ENCODE results near the gene TMEM247. TPM values are rescaled to one million over a fixed set of nuclear protein-coding genes. Genes with fewer than 3 reads are reported as not detected.

Gene TMEM247
- total and polyA plus RNA-seq, 4 donors, result not detected

DNA sequence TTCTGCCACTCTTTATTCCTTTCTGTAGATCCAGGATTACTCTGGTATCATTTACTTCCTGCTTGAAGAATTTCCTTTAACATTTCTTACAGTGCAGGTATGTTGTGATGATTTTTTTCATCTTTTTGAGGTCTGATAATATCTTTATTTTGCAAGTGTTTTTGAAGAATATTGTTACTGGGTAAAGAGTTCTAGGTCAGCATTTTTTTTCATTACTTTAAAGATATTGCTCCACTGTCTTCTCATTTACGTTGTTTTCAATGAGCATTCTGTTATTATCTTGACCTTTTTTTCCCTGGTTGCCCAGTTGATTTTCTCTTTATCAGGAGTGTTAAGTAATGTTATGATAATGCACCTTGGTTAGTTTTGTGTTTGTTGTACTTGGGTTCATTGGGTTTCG, 31.7 kb upstream of the TMEM247 start (continued):
- TF ChIP-seq, protein P1, sequence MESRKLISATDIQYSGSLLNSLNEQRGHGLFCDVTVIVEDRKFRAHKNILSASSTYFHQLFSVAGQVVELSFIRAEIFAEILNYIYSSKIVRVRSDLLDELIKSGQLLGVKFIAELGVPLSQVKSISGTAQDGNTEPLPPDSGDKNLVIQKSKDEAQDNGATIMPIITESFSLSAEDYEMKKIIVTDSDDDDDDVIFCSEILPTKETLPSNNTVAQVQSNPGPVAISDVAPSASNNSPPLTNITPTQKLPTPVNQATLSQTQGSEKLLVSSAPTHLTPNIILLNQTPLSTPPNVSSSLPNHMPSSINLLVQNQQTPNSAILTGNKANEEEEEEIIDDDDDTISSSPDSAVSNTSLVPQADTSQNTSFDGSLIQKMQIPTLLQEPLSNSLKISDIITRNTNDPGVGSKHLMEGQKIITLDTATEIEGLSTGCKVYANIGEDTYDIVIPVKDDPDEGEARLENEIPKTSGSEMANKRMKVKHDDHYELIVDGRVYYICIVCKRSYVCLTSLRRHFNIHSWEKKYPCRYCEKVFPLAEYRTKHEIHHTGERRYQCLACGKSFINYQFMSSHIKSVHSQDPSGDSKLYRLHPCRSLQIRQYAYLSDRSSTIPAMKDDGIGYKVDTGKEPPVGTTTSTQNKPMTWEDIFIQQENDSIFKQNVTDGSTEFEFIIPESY (IDR thresholded peaks at IDR 0.05), result no peak

DNA sequence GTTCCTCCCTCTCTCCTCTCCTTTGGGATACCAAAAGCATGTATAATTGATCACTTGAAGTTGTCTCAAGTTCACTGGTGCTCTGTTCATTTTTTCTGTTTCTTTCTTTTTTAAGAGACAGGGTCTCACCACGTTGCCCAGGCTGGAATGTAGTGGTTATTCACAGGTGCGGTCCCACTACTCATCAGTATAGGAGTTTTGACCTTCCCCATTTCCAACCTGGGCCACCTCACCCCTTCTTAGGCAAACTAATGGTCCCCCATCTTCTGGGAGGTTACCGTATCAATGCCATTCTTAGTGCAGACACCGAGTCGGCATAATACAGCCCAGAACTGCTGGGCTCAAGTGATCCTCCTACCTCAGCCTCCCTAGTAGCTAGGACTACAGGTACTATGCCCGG, 31.3 kb upstream of the TMEM247 start:
- Histone ChIP-seq H3K36me3 (ENCODE audit: control insufficient read depth in 4 of 4, insufficient read depth in 3 of 4, low read depth in 1 of 4, low read length in 3 of 4) (no peaks in the 10 kb centered on the region), H3K9ac (ENCODE audit: low read depth in 1 of 2, low read length in 2 of 2) (no peak overlapping the region), H3K27me3 (ENCODE audit: control insufficient read depth in 4 of 4, insufficient read depth in 4 of 4, low read length in 3 of 4) (no peaks in the 10 kb centered on the region), H3K4me3 (ENCODE audit: low read depth in 1 of 3, low read length in 3 of 3) (no peak overlapping the region), H3K4me1 (ENCODE audit: control insufficient read depth in 4 of 4, insufficient read depth in 4 of 4, low read length in 3 of 4) (peaks cover 0 to 5% (median 0%) of the 10 kb centered on the region in 4 donors), H3K27ac (ENCODE audit: low read depth in 1 of 2, low read length in 2 of 2) (no peak overlapping the region), H3K9me3 (ENCODE audit: control insufficient read depth in 4 of 4, low read length in 3 of 4) (no peaks in the 10 kb centered on the region)
- TF ChIP-seq, protein P2, sequence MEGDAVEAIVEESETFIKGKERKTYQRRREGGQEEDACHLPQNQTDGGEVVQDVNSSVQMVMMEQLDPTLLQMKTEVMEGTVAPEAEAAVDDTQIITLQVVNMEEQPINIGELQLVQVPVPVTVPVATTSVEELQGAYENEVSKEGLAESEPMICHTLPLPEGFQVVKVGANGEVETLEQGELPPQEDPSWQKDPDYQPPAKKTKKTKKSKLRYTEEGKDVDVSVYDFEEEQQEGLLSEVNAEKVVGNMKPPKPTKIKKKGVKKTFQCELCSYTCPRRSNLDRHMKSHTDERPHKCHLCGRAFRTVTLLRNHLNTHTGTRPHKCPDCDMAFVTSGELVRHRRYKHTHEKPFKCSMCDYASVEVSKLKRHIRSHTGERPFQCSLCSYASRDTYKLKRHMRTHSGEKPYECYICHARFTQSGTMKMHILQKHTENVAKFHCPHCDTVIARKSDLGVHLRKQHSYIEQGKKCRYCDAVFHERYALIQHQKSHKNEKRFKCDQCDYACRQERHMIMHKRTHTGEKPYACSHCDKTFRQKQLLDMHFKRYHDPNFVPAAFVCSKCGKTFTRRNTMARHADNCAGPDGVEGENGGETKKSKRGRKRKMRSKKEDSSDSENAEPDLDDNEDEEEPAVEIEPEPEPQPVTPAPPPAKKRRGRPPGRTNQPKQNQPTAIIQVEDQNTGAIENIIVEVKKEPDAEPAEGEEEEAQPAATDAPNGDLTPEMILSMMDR (IDR thresholded peaks at IDR 0.05; ENCODE audit: low read depth, low read length, missing input control), result no peak
- TF ChIP-seq YY1 (IDR thresholded peaks at IDR 0.05) (no peak), RXRA (IDR thresholded peaks at IDR 0.05) (no peak), EGR1 (IDR thresholded peaks at IDR 0.05; ENCODE audit: low read depth in 2 of 2) (no peak), FOXA2 (IDR thresholded peaks at IDR 0.05) (no peak)
- TF ChIP-seq, protein P3, sequence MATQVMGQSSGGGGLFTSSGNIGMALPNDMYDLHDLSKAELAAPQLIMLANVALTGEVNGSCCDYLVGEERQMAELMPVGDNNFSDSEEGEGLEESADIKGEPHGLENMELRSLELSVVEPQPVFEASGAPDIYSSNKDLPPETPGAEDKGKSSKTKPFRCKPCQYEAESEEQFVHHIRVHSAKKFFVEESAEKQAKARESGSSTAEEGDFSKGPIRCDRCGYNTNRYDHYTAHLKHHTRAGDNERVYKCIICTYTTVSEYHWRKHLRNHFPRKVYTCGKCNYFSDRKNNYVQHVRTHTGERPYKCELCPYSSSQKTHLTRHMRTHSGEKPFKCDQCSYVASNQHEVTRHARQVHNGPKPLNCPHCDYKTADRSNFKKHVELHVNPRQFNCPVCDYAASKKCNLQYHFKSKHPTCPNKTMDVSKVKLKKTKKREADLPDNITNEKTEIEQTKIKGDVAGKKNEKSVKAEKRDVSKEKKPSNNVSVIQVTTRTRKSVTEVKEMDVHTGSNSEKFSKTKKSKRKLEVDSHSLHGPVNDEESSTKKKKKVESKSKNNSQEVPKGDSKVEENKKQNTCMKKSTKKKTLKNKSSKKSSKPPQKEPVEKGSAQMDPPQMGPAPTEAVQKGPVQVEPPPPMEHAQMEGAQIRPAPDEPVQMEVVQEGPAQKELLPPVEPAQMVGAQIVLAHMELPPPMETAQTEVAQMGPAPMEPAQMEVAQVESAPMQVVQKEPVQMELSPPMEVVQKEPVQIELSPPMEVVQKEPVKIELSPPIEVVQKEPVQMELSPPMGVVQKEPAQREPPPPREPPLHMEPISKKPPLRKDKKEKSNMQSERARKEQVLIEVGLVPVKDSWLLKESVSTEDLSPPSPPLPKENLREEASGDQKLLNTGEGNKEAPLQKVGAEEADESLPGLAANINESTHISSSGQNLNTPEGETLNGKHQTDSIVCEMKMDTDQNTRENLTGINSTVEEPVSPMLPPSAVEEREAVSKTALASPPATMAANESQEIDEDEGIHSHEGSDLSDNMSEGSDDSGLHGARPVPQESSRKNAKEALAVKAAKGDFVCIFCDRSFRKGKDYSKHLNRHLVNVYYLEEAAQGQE (IDR thresholded peaks at IDR 0.05), result no peak
- TF ChIP-seq, protein P1 (IDR thresholded peaks at IDR 0.05), result no peak
- 94% methylated on average over 6 of the region's 6 CpGs for WGBS
- DNase-seq (ENCODE audit: low spot score), result no peak

DNA sequence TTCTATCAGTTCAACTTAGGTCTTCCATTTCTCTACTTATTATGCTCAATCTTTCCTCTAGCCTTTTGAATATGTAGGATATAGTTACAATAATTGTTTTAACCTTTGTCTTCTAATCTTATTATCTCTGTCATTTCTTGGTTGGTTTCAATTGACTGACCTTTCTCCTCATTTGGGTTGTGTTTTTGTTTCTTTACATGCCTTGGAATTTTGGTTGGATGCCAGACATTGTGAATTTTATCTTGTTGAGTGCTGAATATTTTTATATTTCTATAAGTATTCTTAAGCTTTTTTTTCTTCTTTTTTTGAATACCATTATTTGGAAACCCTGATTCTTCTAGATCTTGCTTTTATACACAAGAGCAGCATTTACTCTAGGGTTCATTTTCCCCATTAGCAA, 30.7 kb upstream of the TMEM247 start:
- no peaks in the 10 kb centered on the region for H3K9me3 ChIP-seq (ENCODE audit: control insufficient read depth in 4 of 4, low read length in 3 of 4)
- TF ChIP-seq, protein P3 (IDR thresholded peaks at IDR 0.05), result no peak
- no peak overlapping the region for H3K9ac ChIP-seq (ENCODE audit: low read depth in 1 of 2, low read length in 2 of 2)
- DNase-seq (ENCODE audit: low spot score), result no peak
- H3K27ac ChIP-seq (ENCODE audit: low read depth in 1 of 2, low read length in 2 of 2), result no peak overlapping the region
- no peak overlapping the region for H3K4me3 ChIP-seq (ENCODE audit: low read depth in 1 of 3, low read length in 3 of 3)
- H3K27me3 ChIP-seq (ENCODE audit: control insufficient read depth in 4 of 4, insufficient read depth in 4 of 4, low read length in 3 of 4), result no peaks in the 10 kb centered on the region
- H3K36me3 ChIP-seq (ENCODE audit: control insufficient read depth in 4 of 4, insufficient read depth in 3 of 4, low read depth in 1 of 4, low read length in 3 of 4), result no peaks in the 10 kb centered on the region
- peaks cover 0 to 5% (median 0%) of the 10 kb centered on the region in 4 donors for H3K4me1 ChIP-seq (ENCODE audit: control insufficient read depth in 4 of 4, insufficient read depth in 4 of 4, low read length in 3 of 4)
